ENCODE measurements around the gene LMNTD2. TPM values are rescaled to one million over a fixed set of nuclear protein-coding genes. Genes with fewer than 3 reads are reported as not detected.

Gene LMNTD2, protein sequence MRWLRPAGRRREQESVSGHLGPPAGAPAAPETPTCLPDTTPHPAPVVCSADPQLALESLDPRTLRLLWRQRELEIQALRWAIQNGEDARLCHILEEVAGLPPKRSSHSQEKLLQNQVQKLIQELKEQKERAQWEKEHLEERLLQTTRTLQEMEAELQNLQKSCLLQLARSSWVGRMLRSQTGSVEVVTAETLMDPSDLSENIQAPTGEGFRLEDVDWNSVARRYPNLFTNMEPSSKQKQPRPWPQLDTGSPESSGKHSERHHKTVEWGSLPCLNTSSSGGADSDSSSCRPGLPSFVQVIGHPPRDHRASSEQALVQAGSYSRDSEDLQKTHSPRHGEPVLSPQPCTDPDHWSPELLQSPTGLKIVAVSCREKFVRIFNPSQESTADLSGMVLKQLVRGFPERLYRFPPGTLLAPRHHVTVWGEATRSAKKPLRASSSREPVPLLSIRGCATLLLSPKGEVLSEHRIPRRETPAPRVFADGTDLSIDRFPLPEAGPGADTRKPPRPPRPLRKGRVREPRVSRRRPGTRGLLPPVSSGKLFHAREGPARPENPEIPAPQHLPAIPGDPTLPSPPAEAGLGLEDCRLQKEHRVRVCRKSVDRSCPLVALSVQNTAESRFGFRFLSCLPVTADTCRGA
- 15.6 and 19.3 TPM in 2 replicates for total RNA-seq
- long read RNA-seq = 0 reads

DNA sequence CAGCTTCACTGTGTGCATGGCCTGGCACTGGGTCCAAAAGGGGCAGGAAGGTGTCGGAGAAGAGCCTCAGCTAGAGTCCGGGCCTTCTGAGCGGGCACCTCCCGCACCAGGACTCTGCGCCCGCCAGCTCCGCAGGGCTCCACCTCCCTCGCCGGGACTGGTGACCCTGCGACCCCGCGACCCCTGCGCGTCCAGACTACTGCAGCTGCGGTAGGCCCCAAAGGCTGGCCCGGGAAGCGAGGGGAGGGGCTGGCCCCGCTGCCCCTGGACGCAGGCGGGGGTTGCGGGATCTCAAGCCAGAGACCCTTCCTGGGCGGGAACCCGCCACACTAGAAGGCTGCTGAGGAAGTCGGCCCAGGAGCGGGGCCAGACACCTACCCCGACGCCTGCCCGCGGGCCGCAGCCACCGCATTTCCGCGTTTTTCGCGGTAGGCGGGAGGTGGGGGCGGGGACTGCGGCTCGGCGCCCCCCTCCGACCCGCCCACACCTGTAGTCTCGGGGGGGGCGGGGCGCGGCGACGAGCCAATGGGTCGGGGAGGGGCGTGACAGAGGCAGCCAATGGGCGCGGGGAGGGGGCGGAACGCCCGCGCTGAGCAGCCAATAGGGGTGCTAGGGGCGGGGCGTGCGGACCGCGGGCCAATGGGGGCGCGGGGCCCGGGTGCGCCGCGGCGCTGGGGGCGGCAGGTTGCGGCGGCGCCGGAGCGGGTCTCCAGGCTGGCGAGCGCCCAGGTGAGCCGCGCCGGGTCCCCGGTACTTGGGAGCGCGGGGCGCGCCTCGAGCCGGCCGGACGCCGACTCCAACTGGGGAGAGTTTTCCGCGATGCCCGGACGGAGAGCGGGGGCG is at the start of gene LMNTD2, which contains the start of gene RASSF7:
Gene LMNTD2, minus strand, starts transcription at position 434 of the 843 bp plus-strand sequence. Its CDS starts 22 bp downstream, at position 412.
Gene RASSF7, plus strand, starts transcription at position 666 of the 843 bp plus-strand sequence. CDS start 799 bp downstream, outside the sequence.
- TF ChIP-seq, protein P1, sequence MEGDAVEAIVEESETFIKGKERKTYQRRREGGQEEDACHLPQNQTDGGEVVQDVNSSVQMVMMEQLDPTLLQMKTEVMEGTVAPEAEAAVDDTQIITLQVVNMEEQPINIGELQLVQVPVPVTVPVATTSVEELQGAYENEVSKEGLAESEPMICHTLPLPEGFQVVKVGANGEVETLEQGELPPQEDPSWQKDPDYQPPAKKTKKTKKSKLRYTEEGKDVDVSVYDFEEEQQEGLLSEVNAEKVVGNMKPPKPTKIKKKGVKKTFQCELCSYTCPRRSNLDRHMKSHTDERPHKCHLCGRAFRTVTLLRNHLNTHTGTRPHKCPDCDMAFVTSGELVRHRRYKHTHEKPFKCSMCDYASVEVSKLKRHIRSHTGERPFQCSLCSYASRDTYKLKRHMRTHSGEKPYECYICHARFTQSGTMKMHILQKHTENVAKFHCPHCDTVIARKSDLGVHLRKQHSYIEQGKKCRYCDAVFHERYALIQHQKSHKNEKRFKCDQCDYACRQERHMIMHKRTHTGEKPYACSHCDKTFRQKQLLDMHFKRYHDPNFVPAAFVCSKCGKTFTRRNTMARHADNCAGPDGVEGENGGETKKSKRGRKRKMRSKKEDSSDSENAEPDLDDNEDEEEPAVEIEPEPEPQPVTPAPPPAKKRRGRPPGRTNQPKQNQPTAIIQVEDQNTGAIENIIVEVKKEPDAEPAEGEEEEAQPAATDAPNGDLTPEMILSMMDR (IDR thresholded peaks at IDR 0.05; ENCODE audit: unreplicated experiment) = no peak
- Mint-ChIP-seq H3K4me1 (ENCODE audit: low read depth) (peaks cover 10% of the 10 kb centered on the region), H3K9me3 (ENCODE audit: low read depth) (no peaks in the 10 kb centered on the region), H3K27me3 (peaks cover 11% of the 10 kb centered on the region), H3K27ac (peak within 1 kb of the TSS; percentile 96), H3K36me3 (ENCODE audit: insufficient read depth) (peaks cover 3% of the 10 kb centered on the region), H3K4me3 (ENCODE audit: low read depth) (peak within 1 kb of the TSS; percentile 88)
- peak; percentile 97 for DNase-seq (ENCODE audit: low spot score, unreplicated experiment)

DNA sequence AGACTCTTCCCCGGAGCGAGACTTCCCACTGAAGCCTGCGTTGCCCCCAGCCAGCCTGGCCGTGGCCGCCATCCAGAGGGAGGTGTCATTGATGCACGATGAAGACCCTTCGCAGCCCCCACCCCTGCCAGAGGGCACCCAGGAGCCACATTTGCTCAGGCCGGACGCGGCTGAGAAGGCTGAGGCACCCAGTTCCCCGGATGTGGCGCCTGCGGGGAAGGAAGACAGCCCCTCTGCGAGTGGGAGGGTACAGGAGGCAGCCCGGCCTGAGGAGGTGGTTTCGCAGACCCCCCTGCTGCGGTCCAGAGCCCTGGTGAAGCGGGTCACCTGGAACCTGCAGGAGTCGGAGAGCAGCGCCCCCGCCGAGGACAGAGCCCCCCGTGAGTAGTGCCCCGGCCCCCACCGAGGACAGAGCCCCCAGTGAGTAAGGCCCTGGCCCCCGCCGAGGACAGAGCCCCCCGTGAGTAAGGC is 48.8 kb upstream of the LMNTD2 start:
- Mint-ChIP-seq H3K27me3 (no peaks in the 10 kb centered on the region), H3K9me3 (ENCODE audit: low read depth) (no peaks in the 10 kb centered on the region), H3K36me3 (ENCODE audit: insufficient read depth) (peaks cover 12% of the 10 kb centered on the region), H3K4me1 (ENCODE audit: low read depth) (no peaks in the 10 kb centered on the region), H3K4me3 (ENCODE audit: low read depth) (no peak overlapping the region), H3K27ac (no peak overlapping the region)
- TF ChIP-seq, protein P1 (IDR thresholded peaks at IDR 0.05; ENCODE audit: unreplicated experiment) = no peak
- no peak for DNase-seq (ENCODE audit: low spot score, unreplicated experiment)

DNA sequence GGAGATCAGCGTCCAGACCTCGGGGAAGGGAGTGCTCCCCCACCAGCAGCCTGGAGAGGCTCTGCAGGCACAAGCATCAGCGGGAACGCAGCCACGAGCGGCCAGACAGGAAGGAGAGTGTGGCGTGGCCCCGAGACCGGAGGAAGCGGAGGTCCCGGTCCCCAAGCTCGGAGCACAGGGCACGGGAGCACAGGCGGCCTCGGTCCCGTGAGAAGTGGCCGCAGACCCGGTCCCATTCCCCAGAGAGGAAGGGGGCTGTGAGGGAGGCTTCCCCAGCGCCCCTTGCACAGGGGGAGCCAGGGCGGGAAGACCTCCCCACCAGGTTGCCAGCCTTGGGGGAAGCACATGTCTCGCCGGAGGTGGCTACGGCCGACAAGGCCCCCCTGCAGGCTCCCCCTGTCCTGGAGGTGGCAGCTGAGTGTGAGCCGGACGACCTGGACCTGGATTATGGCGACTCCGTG is 48.3 kb upstream of the LMNTD2 start:
- Mint-ChIP-seq H3K27me3 (no peaks in the 10 kb centered on the region), H3K27ac (no peak overlapping the region), H3K36me3 (ENCODE audit: insufficient read depth) (peaks cover 15% of the 10 kb centered on the region), H3K4me3 (ENCODE audit: low read depth) (no peak overlapping the region), H3K9me3 (ENCODE audit: low read depth) (no peaks in the 10 kb centered on the region), H3K4me1 (ENCODE audit: low read depth) (no peaks in the 10 kb centered on the region)
- TF ChIP-seq, protein P1 (IDR thresholded peaks at IDR 0.05; ENCODE audit: unreplicated experiment) = no peak
- no peak for DNase-seq (ENCODE audit: low spot score, unreplicated experiment)

DNA sequence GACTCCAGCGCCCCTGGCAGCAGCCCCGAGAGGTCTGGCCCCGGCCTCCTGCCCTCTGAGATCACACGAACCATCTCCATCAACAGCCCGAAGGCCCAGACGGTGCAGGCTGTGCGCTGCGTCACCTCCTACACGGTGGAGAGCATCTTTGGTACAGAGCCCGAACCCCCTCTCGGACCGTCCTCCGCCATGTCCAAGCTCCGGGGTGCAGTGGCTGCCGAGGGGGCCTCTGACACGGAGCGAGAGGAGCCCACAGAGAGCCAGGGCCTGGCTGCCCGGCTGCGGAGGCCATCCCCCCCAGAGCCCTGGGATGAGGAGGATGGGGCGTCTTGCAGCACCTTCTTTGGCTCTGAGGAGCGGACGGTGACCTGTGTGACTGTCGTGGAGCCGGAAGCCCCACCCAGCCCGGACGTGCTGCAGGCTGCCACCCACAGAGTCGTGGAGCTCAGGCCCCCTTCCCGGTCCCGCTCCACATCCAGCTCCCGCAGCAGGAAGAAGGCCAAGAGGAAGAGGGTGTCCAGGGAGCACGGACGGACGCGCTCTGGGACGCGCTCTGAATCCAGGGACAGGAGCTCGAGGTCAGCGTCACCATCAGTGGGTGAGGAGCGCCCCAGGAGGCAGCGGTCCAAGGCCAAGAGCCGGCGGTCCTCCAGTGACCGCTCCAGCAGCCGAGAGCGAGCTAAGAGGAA is 47.6 kb upstream of the LMNTD2 start:
- no peaks in the 10 kb centered on the region for H3K27me3 Mint-ChIP-seq
- H3K9me3 Mint-ChIP-seq (ENCODE audit: low read depth) = no peaks in the 10 kb centered on the region
- TF ChIP-seq, protein P1 (IDR thresholded peaks at IDR 0.05; ENCODE audit: unreplicated experiment) = no peak
- H3K4me1 Mint-ChIP-seq (ENCODE audit: low read depth) = no peaks in the 10 kb centered on the region
- H3K4me3 Mint-ChIP-seq (ENCODE audit: low read depth) = no peak overlapping the region
- no peak for DNase-seq (ENCODE audit: low spot score, unreplicated experiment)
- H3K27ac Mint-ChIP-seq = peak overlapping the region; percentile 16
- peaks cover 17% of the 10 kb centered on the region for H3K36me3 Mint-ChIP-seq (ENCODE audit: insufficient read depth)

Data from progenitor cell of endocrine pancreas (in vitro differentiated cells).